Kidney tubule cell (primary cell): Measurements from ENCODE around the gene ARHGAP18.
A peak's percentile ranks its signal among the peaks of the same experiment; 100 is the strongest.
"Not testable (repeated sequence)": the region's sequence is repeated elsewhere in the genome, so short reads cannot be mapped to it uniquely, and the experiment has no call there.

ENCODE experiments used
- DNase-seq: peaks from one replicate; pipeline ENCODE4 v3.0.0-alpha.2; 2018; ENCODE audit warnings: low spot score

The ARHGAP18 gene

GRCh38 chr6:129578315-129578714 is 131.7 kb downstream of the ARHGAP18 start:
- DNase-seq = no peak

- peak; percentile 61 for DNase-seq
Observed at GRCh38 chr6:129577691-129578090, 132.3 kb downstream of the ARHGAP18 start.

- no peak for DNase-seq
Observed at GRCh38 chr6:129576456-129576855, 133.5 kb downstream of the ARHGAP18 start.

GRCh38 chr6:129575378-129576118 is 134.4 kb downstream of the ARHGAP18 start:
- DNase-seq = peak; percentile 77

GRCh38 chr6:129574605-129575004 is 135.4 kb downstream of the ARHGAP18 start:
- DNase-seq = not testable (repeated sequence)

GRCh38 chr6:129570929-129571328 is 139.0 kb downstream of the ARHGAP18 start:
- DNase-seq = not testable (repeated sequence)

GRCh38 chr6:129568015-129568414 is 142.0 kb downstream of the ARHGAP18 start:
- DNase-seq = no peak

- DNase-seq = peak; percentile 33
Observed at GRCh38 chr6:129567374-129567773, 142.6 kb downstream of the ARHGAP18 start.

- no peak for DNase-seq
Observed at GRCh38 chr6:129565811-129566210, 144.2 kb downstream of the ARHGAP18 start.

GRCh38 chr6:129565366-129565765 is 144.6 kb downstream of the ARHGAP18 start:
- DNase-seq = no peak

GRCh38 chr6:129558248-129558647 is 151.7 kb downstream of the ARHGAP18 start:
- no peak for DNase-seq

- DNase-seq = no peak
Observed at GRCh38 chr6:129555206-129555832, 154.7 kb downstream of the ARHGAP18 start.

- no peak for DNase-seq
Observed at GRCh38 chr6:129552413-129552812, 157.6 kb downstream of the ARHGAP18 start.

GRCh38 chr6:129551486-129551885 is 158.5 kb downstream of the ARHGAP18 start:
- DNase-seq = no peak

GRCh38 chr6:129546702-129547101 is 163.3 kb downstream of the ARHGAP18 start:
- DNase-seq = no peak

- DNase-seq = no peak
Observed at GRCh38 chr6:129544892-129545612, 164.9 kb downstream of the ARHGAP18 start.

GRCh38 chr6:129543981-129544380 is 166.0 kb downstream of the ARHGAP18 start:
- peak; percentile 2 for DNase-seq

- DNase-seq = no peak
Observed at GRCh38 chr6:129542705-129543104, 167.3 kb downstream of the ARHGAP18 start.

GRCh38 chr6:129539032-129539431 is 170.9 kb downstream of the ARHGAP18 start:
- no peak for DNase-seq

GRCh38 chr6:129536271-129536670 is 173.7 kb downstream of the ARHGAP18 start:
- no peak for DNase-seq

GRCh38 chr6:129534926-129535325 is 175.1 kb downstream of the ARHGAP18 start:
- DNase-seq = no peak
